Neuronal stem cell (in vitro differentiated cells): ENCODE data around the gene NAA15.

Source experiments
- DNase-seq: peaks from one replicate; pipeline ENCODE4 v3.0.0-alpha.2; 2013; ENCODE audit warnings: low spot score
- H2AFZ ChIP-seq: one replicate; pipeline ENCODE4 v1.6.1; 2013; ENCODE audit warnings: mild to moderate bottlenecking, low read length, inconsistent platforms
- H2AK5ac ChIP-seq: 2 replicates; pipeline ENCODE4 v1.6.1; 2013; ENCODE audit warnings: low read depth, mild to moderate bottlenecking, inconsistent platforms, low read length, moderate library complexity, mixed read lengths
- H2BK120ac ChIP-seq: 2 replicates; pipeline ENCODE4 v1.6.1; 2013; ENCODE audit warnings: low read depth, mild to moderate bottlenecking, inconsistent platforms, low read length, moderate library complexity, mixed read lengths
- H2BK12ac ChIP-seq: one replicate; pipeline ENCODE4 v1.6.1; 2013; ENCODE audit warnings: low read length, inconsistent platforms
- H2BK15ac ChIP-seq: 2 replicates; pipeline ENCODE4 v1.6.1; 2013; ENCODE audit warnings: mild to moderate bottlenecking, low read length, inconsistent platforms, mixed read lengths
- H2BK5ac ChIP-seq: one replicate; pipeline ENCODE4 v1.6.1; 2013; ENCODE audit warnings: inconsistent platforms, mild to moderate bottlenecking, low read length, moderate library complexity
- H3K14ac ChIP-seq: one replicate; pipeline ENCODE4 v1.6.1; 2013; ENCODE audit warnings: low read length, inconsistent platforms
- H3K18ac ChIP-seq: 2 replicates; pipeline ENCODE4 v1.6.1; 2013; ENCODE audit warnings: low read length, inconsistent platforms
- H3K23ac ChIP-seq: 2 replicates; pipeline ENCODE4 v1.6.1; 2013; ENCODE audit warnings: low read depth, mild to moderate bottlenecking, mixed read lengths, low read length, inconsistent platforms; ENCODE audit not compliant: poor library complexity
- H3K27ac ChIP-seq: replicated peaks from 3 replicates; pipeline ENCODE4 v1.5.1; 2013; ENCODE audit warnings: low read length, inconsistent platforms
- H3K27me3 ChIP-seq, 3 experiments: 2 replicates each; pipeline ENCODE4 v1.6.1; 2013; ENCODE audit warnings: low read length in 3 of 3, mild to moderate bottlenecking in 2 of 3, inconsistent platforms in 1 of 3, low read depth in 1 of 3, mixed read lengths in 1 of 3, moderate library complexity in 1 of 3; ENCODE audit not compliant: control insufficient read depth in 3 of 3, insufficient read depth in 3 of 3
- H3K36me3 ChIP-seq, 2 donors: replicated peaks in 1 of 2; 2 replicates each; pipeline ENCODE4 v1.6.1; 2013; ENCODE audit warnings: low read length in 2 of 2; ENCODE audit not compliant: control insufficient read depth in 2 of 2, insufficient read depth in 2 of 2
- H3K4ac ChIP-seq: 2 replicates; pipeline ENCODE4 v1.6.1; 2013; ENCODE audit warnings: inconsistent platforms, mild to moderate bottlenecking, low read length, moderate library complexity
- H3K4me1 ChIP-seq, 2 donors: 1 replicate in 1 of 2; 2 replicates in 1 of 2; pipeline ENCODE4 v1.6.1; 2013; ENCODE audit warnings: low read length in 2 of 2, low read depth in 1 of 2; ENCODE audit not compliant: control insufficient read depth in 2 of 2, insufficient read depth in 1 of 2
- H3K4me2 ChIP-seq: one replicate; pipeline ENCODE4 v1.6.1; 2013; ENCODE audit warnings: mild to moderate bottlenecking, low read length, inconsistent platforms; ENCODE audit not compliant: insufficient read depth, poor library complexity, severe bottlenecking
- H3K4me3 ChIP-seq, 2 donors: 2 replicates each; pipeline ENCODE4 v1.5.1; 2013; ENCODE audit warnings: low read length in 2 of 2, mild to moderate bottlenecking in 2 of 2, inconsistent platforms in 1 of 2, moderate library complexity in 1 of 2
- H3K79me1 ChIP-seq: one replicate; pipeline ENCODE4 v1.6.1; 2013; ENCODE audit warnings: low read depth, mild to moderate bottlenecking, inconsistent platforms, low read length, moderate library complexity
- H3K9ac ChIP-seq: one replicate; pipeline ENCODE4 v1.6.1; 2013; ENCODE audit warnings: mild to moderate bottlenecking, low read depth, low read length, inconsistent platforms; ENCODE audit not compliant: poor library complexity
- H3K9me3 ChIP-seq, 2 donors: replicated peaks in 1 of 2; 2 replicates each; pipeline versions ENCODE3 to v1.6.1; 2013; ENCODE audit warnings: low read length in 2 of 2, mild to moderate bottlenecking in 2 of 2, inconsistent platforms in 1 of 2, low read depth in 1 of 2, mixed read lengths in 1 of 2, moderate library complexity in 1 of 2; ENCODE audit not compliant: control insufficient read depth in 2 of 2, insufficient read depth in 1 of 2
- H4K8ac ChIP-seq: one replicate; pipeline ENCODE4 v1.6.1; 2013; ENCODE audit warnings: low read depth, mild to moderate bottlenecking, inconsistent platforms, low read length, moderate library complexity
- H4K91ac ChIP-seq: one replicate; pipeline ENCODE4 v1.6.1; 2013; ENCODE audit warnings: low read length, low read depth, mild to moderate bottlenecking, inconsistent platforms; ENCODE audit not compliant: poor library complexity
- WGBS, 2 donors: extraction: QIAGEN DNeasy Blood & Tissue Kit; methylation state at CpG; one replicate each; pipeline ENCODE4 v1.1.7; 2013; ENCODE audit warnings: missing lambda C conversion rate in 2 of 2, mixed read lengths in 1 of 2; ENCODE audit not compliant: insufficient read length in 2 of 2, insufficient replicate concordance in 1 of 2; ENCODE audit errors: extremely low coverage in 2 of 2; 5-methylcytosine and 5-hydroxymethylcytosine counted together

Gene NAA15

GRCh38 chr4:139457318-139457717 lies 156.0 kb downstream of the NAA15 start:
- H4K91ac ChIP-seq, result no peak overlapping the region
- no peak overlapping the region for H4K8ac ChIP-seq
- no peak overlapping the region for H2BK12ac ChIP-seq
- no peak for DNase-seq
- no peak overlapping the region for H2AK5ac ChIP-seq
- H3K79me1 ChIP-seq, result peaks cover 4% of the 10 kb centered on the region
- no peak overlapping the region for H3K9ac ChIP-seq
- no peak overlapping the region for H3K27ac ChIP-seq
- H3K27me3 ChIP-seq, result no peaks in the 10 kb centered on the region
- WGBS, 2 donors, result no CpG with 5 or more reads among the region's 4 CpGs
- no peak overlapping the region for H3K4me2 ChIP-seq
- no peak overlapping the region for H3K14ac ChIP-seq
- H3K4me3 ChIP-seq, result no peak overlapping the region
- peaks cover 2 to 14% of the 10 kb centered on the region in 2 donors for H3K4me1 ChIP-seq
- no peaks in the 10 kb centered on the region for H3K9me3 ChIP-seq
- H2AFZ ChIP-seq, result no peak overlapping the region
- no peak overlapping the region for H2BK15ac ChIP-seq
- H2BK120ac ChIP-seq, result no peak overlapping the region
- H3K4ac ChIP-seq, result no peak overlapping the region
- H2BK5ac ChIP-seq, result no peak overlapping the region
- peaks cover 0 to 11% of the 10 kb centered on the region in 2 donors for H3K36me3 ChIP-seq
- no peak overlapping the region for H3K23ac ChIP-seq
- no peak overlapping the region for H3K18ac ChIP-seq

DNA sequence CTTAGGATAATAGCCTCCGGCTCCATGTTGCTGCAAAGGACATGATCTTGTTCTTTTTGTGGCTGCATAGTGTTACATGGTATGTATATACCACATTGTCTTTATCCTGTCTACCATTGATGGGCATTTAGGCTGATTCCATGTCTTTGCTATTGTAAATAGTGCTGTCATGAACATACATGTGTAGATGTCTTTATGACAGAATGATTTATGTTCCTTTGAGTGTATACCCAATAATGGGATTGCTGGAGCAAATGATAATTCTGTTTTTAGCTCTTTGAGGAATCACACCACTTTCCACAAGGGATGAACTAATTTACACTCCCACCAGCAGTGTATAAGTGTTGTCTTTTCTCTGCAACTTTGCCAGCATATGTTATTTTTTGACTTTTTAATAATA lies 157.2 kb downstream of the NAA15 start:
- no peak overlapping the region for H2AK5ac ChIP-seq
- no peak overlapping the region for H3K27ac ChIP-seq
- no peak overlapping the region for H3K14ac ChIP-seq
- no peaks in the 10 kb centered on the region for H3K9me3 ChIP-seq
- H3K4ac ChIP-seq, result no peak overlapping the region
- peaks cover 0 to 14% of the 10 kb centered on the region in 2 donors for H3K4me1 ChIP-seq
- H3K18ac ChIP-seq, result no peak overlapping the region
- H4K91ac ChIP-seq, result no peak overlapping the region
- no peak overlapping the region for H2BK12ac ChIP-seq
- no peak overlapping the region for H3K9ac ChIP-seq
- WGBS, 2 donors, result no CpG with 5 or more reads among the region's 1 CpG
- H3K4me3 ChIP-seq, result no peak overlapping the region
- H3K23ac ChIP-seq, result no peak overlapping the region
- H2AFZ ChIP-seq, result no peak overlapping the region
- no peak overlapping the region for H2BK15ac ChIP-seq
- H3K27me3 ChIP-seq, result no peaks in the 10 kb centered on the region
- H3K79me1 ChIP-seq, result peaks cover 4% of the 10 kb centered on the region
- no peak overlapping the region for H2BK5ac ChIP-seq
- peaks cover 0 to 15% of the 10 kb centered on the region in 2 donors for H3K36me3 ChIP-seq
- H4K8ac ChIP-seq, result no peak overlapping the region
- DNase-seq, result no peak
- H3K4me2 ChIP-seq, result no peak overlapping the region
- no peak overlapping the region for H2BK120ac ChIP-seq

DNA sequence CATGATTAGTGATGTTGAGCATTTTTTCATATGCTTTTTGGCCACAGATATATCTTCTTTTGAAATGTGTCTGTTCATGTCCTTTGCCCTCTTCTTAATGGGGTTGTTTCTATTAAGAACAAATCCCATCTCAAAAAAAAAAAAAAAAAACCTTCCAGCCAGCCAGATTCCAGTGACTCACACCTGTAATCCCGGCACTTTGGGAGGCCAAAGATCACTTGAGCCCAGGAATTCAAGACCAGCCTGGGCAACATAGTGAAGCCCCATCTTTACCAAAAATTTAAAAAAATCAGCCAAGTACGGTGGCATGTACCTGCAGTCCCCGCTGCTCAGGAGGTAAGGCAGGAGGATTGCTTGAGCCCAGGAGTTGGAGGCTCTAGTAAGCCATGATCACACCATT lies 157.7 kb downstream of the NAA15 start:
- Histone ChIP-seq H2BK5ac (no peak overlapping the region), H3K4ac (no peak overlapping the region), H3K4me2 (no peak overlapping the region), H4K8ac (no peak overlapping the region), H2BK120ac (no peak overlapping the region), H2AK5ac (no peak overlapping the region), H4K91ac (no peak overlapping the region), H3K14ac (no peak overlapping the region), H3K79me1 (peaks cover 7% of the 10 kb centered on the region), H3K4me3 (no peak overlapping the region), H3K36me3 (peaks cover 0 to 15% of the 10 kb centered on the region in 2 donors), H2BK12ac (no peak overlapping the region), H3K9me3 (no peaks in the 10 kb centered on the region), H3K18ac (no peak overlapping the region), H3K27ac (no peak overlapping the region), H2BK15ac (no peak overlapping the region), H3K27me3 (no peaks in the 10 kb centered on the region), H3K9ac (no peak overlapping the region), H2AFZ (no peak overlapping the region), H3K23ac (no peak overlapping the region), H3K4me1 (peaks cover 0 to 14% of the 10 kb centered on the region in 2 donors)
- no CpG with 5 or more reads among the region's 3 CpGs for WGBS, 2 donors
- no peak for DNase-seq

DNA sequence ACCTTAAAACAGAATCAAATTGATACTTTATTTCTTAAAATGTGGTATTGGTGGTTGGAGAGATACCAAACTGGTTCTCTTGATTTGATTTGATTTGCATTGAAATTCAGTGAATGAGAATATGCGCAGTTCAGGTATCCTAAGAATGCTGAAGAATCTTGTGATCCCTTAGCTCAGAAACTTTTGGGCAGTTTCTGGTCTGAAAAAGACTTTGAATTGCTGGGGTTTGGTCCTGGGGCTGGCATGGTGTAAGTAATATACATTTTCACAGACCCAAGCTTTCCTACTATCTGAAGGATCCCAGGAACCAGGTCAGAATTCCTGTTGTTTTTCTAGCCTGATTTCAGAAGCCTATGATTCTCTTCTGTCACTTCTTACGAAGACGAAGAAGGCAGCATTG lies 159.3 kb downstream of the NAA15 start:
- no peak overlapping the region for H2AFZ ChIP-seq
- no peak overlapping the region for H2BK120ac ChIP-seq
- no peak overlapping the region for H2AK5ac ChIP-seq
- peaks cover 0 to 5% of the 10 kb centered on the region in 2 donors for H3K4me1 ChIP-seq
- DNase-seq, result no peak
- H3K4ac ChIP-seq, result no peak overlapping the region
- H3K9ac ChIP-seq, result no peak overlapping the region
- H3K23ac ChIP-seq, result no peak overlapping the region
- WGBS, 2 donors, result no CpG with 5 or more reads among the region's 3 CpGs
- H4K91ac ChIP-seq, result no peak overlapping the region
- no peaks in the 10 kb centered on the region for H3K9me3 ChIP-seq
- no peaks in the 10 kb centered on the region for H3K27me3 ChIP-seq
- H2BK5ac ChIP-seq, result no peak overlapping the region
- H3K14ac ChIP-seq, result no peak overlapping the region
- peaks cover 0 to 15% of the 10 kb centered on the region in 2 donors for H3K36me3 ChIP-seq
- H2BK15ac ChIP-seq, result no peak overlapping the region
- no peak overlapping the region for H4K8ac ChIP-seq
- H3K4me3 ChIP-seq, result no peak overlapping the region
- H3K79me1 ChIP-seq, result peaks cover 3% of the 10 kb centered on the region
- H3K18ac ChIP-seq, result no peak overlapping the region
- no peak overlapping the region for H2BK12ac ChIP-seq
- no peak overlapping the region for H3K4me2 ChIP-seq
- no peak overlapping the region for H3K27ac ChIP-seq
